ENCODE results near the gene ACAP1.

DNA sequence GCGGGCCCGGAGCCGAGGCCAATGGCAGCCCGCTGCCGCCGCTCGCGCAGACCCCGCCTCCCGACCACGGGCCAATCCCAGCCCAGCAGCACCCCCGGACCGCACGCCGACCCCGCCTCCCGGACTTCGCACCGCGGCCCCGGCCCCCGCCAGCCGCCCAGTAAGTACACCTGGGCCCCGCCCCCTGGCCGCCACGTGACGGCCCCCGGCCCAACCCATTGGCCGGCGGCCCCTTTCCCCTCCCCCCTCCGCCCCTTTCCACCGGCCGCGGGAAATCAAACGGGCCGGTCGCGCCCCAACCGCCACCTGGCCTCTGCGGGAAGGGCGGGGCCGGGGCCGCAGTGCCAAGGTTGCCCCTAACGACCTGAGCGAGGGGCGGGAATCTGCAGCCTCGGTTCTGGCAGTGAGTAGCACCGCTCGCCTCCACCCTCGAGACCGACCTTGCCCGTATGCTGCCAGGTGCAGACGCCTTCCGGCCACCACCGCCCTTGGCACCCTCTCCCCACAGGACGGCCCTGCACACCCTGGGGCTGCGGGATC is 41.6 kb upstream of the ACAP1 start, which contains the start of gene YBX2:
- TF ChIP-seq POLR2AphosphoS5 (IDR thresholded peaks at IDR 0.05) (peak in 2 of 3 donors; percentile 20 to 45), CTCF (IDR thresholded peaks at IDR 0.05 in 8 of 11, conservative IDR thresholded peaks at IDR 0.05 in 3 of 11) (peak in 1 of 11 experiments; percentile 24), POLR2A (IDR thresholded peaks at IDR 0.05) (no peak)
